Glutamatergic neuron (in vitro differentiated cells): ENCODE results near the gene MYCBPAP. TPM values are rescaled to one million over a fixed set of nuclear protein-coding genes. Genes with fewer than 3 reads are reported as not detected.
A peak's percentile ranks its signal among the peaks of the same experiment; 100 is the strongest.

ENCODE experiments used
- DNase-seq: peaks from one replicate; pipeline ENCODE4 v3.0.0; 2022
- H3K27ac Mint-ChIP-seq: one replicate; pipeline ENCODE4 v1.8.0; 2020; ENCODE audit warnings: mild to moderate bottlenecking, mixed read lengths, inconsistent platforms; ENCODE audit not compliant: unreplicated experiment
- H3K27me3 Mint-ChIP-seq: one replicate; pipeline ENCODE4 v1.8.0; 2020; ENCODE audit warnings: mild to moderate bottlenecking, moderate library complexity, mixed read lengths, inconsistent platforms; ENCODE audit not compliant: unreplicated experiment
- H3K36me3 Mint-ChIP-seq: one replicate; pipeline ENCODE4 v1.8.0; 2020; ENCODE audit warnings: mild to moderate bottlenecking, mixed read lengths, inconsistent platforms; ENCODE audit not compliant: unreplicated experiment
- H3K4me1 Mint-ChIP-seq: one replicate; pipeline ENCODE4 v1.8.0; 2020; ENCODE audit warnings: mild to moderate bottlenecking, low read depth, mixed read lengths, inconsistent platforms; ENCODE audit not compliant: unreplicated experiment
- H3K4me3 Mint-ChIP-seq: one replicate; pipeline ENCODE4 v1.8.0; 2020; ENCODE audit warnings: mild to moderate bottlenecking, mixed read lengths, inconsistent platforms; ENCODE audit not compliant: unreplicated experiment
- H3K9me3 Mint-ChIP-seq: one replicate; pipeline ENCODE4 v1.8.0; 2020; ENCODE audit warnings: mild to moderate bottlenecking, moderate library complexity, mixed read lengths, inconsistent platforms; ENCODE audit not compliant: unreplicated experiment
- CTCF ChIP-seq: fragments of 200-600 bp; sonication (generic); IDR thresholded peaks from one replicate; pipeline ENCODE4 v1.5.0; 2021; ENCODE audit not compliant: partially characterized antibody, unreplicated experiment
- total RNA-seq: library from RNA; stranded (reverse); fragmentation: NEBNext Ultra II Directional; extraction: Animal tissue kit (Norgen Biotek cat#: 25700); gene quantifications from one replicate; pipeline ENCODE4 v1.2.1, GENCODE V29; 2021; ENCODE audit not compliant: unreplicated experiment

The MYCBPAP gene
- total RNA-seq, 1 donor from 2014 or later, result 2.5 TPM

- H3K36me3 Mint-ChIP-seq, result peaks cover 3% of the 10 kb centered on the region
- no peak for TF ChIP-seq CTCF
- no peak for DNase-seq
- H3K27me3 Mint-ChIP-seq, result peaks cover 13% of the 10 kb centered on the region
- H3K4me3 Mint-ChIP-seq, result no peak overlapping the region
- peaks cover 10% of the 10 kb centered on the region for H3K4me1 Mint-ChIP-seq
- H3K9me3 Mint-ChIP-seq, result peaks cover 10% of the 10 kb centered on the region
- no peak overlapping the region for H3K27ac Mint-ChIP-seq
Observed at GRCh38 chr17:50575581-50576210, 67.5 kb downstream of the MYCBPAP start.

- Mint-ChIP-seq H3K4me3 (no peak overlapping the region), H3K9me3 (peaks cover 12% of the 10 kb centered on the region), H3K36me3 (peaks cover 2% of the 10 kb centered on the region), H3K27ac (no peak overlapping the region), H3K27me3 (peaks cover 12% of the 10 kb centered on the region), H3K4me1 (peaks cover 8% of the 10 kb centered on the region)
- TF ChIP-seq CTCF, result no peak
- no peak for DNase-seq
Observed at GRCh38 chr17:50576864-50577263, 68.6 kb downstream of the MYCBPAP start.

GRCh38 chr17:50577451-50577954 is 69.3 kb downstream of the MYCBPAP start:
- Mint-ChIP-seq H3K27me3 (peaks cover 12% of the 10 kb centered on the region), H3K9me3 (peaks cover 15% of the 10 kb centered on the region), H3K27ac (peak overlapping the region; percentile 50), H3K36me3 (no peaks in the 10 kb centered on the region), H3K4me3 (no peak overlapping the region), H3K4me1 (peaks cover 7% of the 10 kb centered on the region)
- no peak for TF ChIP-seq CTCF
- no peak for DNase-seq

- H3K4me1 Mint-ChIP-seq, result peaks cover 7% of the 10 kb centered on the region
- no peak for DNase-seq
- no peaks in the 10 kb centered on the region for H3K36me3 Mint-ChIP-seq
- H3K4me3 Mint-ChIP-seq, result no peak overlapping the region
- peaks cover 10% of the 10 kb centered on the region for H3K27me3 Mint-ChIP-seq
- no peak for TF ChIP-seq CTCF
- peaks cover 15% of the 10 kb centered on the region for H3K9me3 Mint-ChIP-seq
- no peak overlapping the region for H3K27ac Mint-ChIP-seq
Observed at GRCh38 chr17:50578173-50578572, 69.9 kb downstream of the MYCBPAP start.

- H3K9me3 Mint-ChIP-seq, result peaks cover 15% of the 10 kb centered on the region
- H3K27ac Mint-ChIP-seq, result no peak overlapping the region
- no peak for DNase-seq
- H3K27me3 Mint-ChIP-seq, result peaks cover 15% of the 10 kb centered on the region
- TF ChIP-seq CTCF, result no peak
- H3K36me3 Mint-ChIP-seq, result no peaks in the 10 kb centered on the region
- H3K4me1 Mint-ChIP-seq, result peaks cover 11% of the 10 kb centered on the region
- no peak overlapping the region for H3K4me3 Mint-ChIP-seq
Observed at GRCh38 chr17:50579399-50579798, 71.2 kb downstream of the MYCBPAP start.
